RWPE2 (cell line): Measurements from ENCODE around the gene UBXN11.

ENCODE experiments used
- ATAC-seq: fragments of 200-7000 bp; cut with Tn5 transposase; 3 replicates; pipeline ENCODE4 v1.9.1; 2021; ENCODE audit warnings: low read depth
- DNase-seq: peaks from one replicate; pipeline ENCODE4 v3.0.0-alpha.2; 2020; ENCODE audit warnings: low spot score
- H3K27ac ChIP-seq: fragments of 450-650 bp; 2 replicates; pipeline ENCODE4 v1.5.1; 2017; ENCODE audit warnings: mild to moderate bottlenecking; ENCODE audit not compliant: poor library complexity, severe bottlenecking
- H3K27me3 ChIP-seq: fragments of 250-450 bp; sonication (Bioruptor Pico); 2 replicates; pipeline ENCODE4 v1.5.1; 2021; ENCODE audit warnings: mild to moderate bottlenecking, moderate library complexity; ENCODE audit not compliant: insufficient read depth, poor library complexity, severe bottlenecking
- H3K36me3 ChIP-seq: fragments of 250-450 bp; sonication (Bioruptor Pico); 2 replicates; pipeline ENCODE4 v1.5.1; 2020; ENCODE audit warnings: low read depth, mild to moderate bottlenecking, moderate library complexity
- H3K4me1 ChIP-seq: fragments of 250-450 bp; sonication (Bioruptor Pico); 2 replicates; pipeline ENCODE4 v1.5.1; 2021; ENCODE audit warnings: mild to moderate bottlenecking, moderate library complexity; ENCODE audit not compliant: insufficient read depth, poor library complexity, severe bottlenecking
- H3K4me3 ChIP-seq: fragments of 250-450 bp; sonication (Bioruptor Pico); 2 replicates; pipeline ENCODE4 v1.5.1; 2021; ENCODE audit warnings: mild to moderate bottlenecking, moderate library complexity; ENCODE audit not compliant: severe bottlenecking
- H3K9me3 ChIP-seq: fragments of 250-450 bp; sonication (Bioruptor Pico); 2 replicates; pipeline ENCODE4 v1.5.1; 2021; ENCODE audit warnings: mild to moderate bottlenecking, moderate library complexity; ENCODE audit not compliant: severe bottlenecking
- TF ChIP-seq, protein P1 (sequence below): fragments of 450-650 bp; IDR thresholded peaks from one replicate; pipeline ENCODE4 v1.5.1; 2017; ENCODE audit warnings: mild to moderate bottlenecking, moderate library complexity; ENCODE audit not compliant: poor library complexity, severe bottlenecking

Gene UBXN11

DNA sequence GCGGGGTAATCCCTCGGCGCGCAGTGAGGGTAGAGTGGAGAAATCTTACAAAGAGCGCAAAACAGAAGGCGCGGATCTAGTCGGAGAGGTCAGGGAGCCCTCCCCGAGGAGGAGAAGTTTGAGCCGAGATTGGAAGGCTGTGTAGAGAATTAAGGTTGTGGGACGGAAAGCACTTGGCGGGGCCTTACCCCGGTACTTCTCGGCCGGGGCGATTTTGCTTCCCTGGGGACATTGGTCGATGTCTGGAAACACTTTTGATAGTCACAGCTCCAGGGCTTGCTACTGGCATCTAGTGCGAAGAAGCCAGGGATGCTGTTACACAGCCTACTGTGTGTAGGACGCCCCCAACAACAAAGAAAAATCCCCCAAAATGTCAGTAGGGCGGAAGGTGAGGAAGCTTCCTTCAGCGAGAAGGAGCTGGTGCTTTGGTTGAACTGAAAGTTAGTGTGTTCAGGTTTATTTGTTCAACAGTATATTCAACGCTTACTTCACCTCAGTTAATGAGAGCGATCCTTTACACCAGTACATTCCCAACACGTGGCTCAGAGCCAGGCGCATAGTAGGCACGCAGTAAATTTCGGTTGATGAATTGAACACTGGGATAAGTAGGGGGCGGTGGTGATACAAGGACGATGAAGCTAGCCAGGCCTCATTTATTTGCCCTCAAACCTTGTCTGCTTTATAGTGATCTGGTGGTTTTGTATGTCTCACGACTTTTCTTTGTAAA, 71.6 kb downstream of the UBXN11 start:
- Histone ChIP-seq H3K27me3 (no peaks in the 10 kb centered on the region), H3K36me3 (peaks cover 14% of the 10 kb centered on the region), H3K9me3 (no peaks in the 10 kb centered on the region), H3K27ac (peak overlapping the region; percentile 57), H3K4me1 (peaks cover 8% of the 10 kb centered on the region), H3K4me3 (peak overlapping the region; percentile 68)
- TF ChIP-seq, protein P1, sequence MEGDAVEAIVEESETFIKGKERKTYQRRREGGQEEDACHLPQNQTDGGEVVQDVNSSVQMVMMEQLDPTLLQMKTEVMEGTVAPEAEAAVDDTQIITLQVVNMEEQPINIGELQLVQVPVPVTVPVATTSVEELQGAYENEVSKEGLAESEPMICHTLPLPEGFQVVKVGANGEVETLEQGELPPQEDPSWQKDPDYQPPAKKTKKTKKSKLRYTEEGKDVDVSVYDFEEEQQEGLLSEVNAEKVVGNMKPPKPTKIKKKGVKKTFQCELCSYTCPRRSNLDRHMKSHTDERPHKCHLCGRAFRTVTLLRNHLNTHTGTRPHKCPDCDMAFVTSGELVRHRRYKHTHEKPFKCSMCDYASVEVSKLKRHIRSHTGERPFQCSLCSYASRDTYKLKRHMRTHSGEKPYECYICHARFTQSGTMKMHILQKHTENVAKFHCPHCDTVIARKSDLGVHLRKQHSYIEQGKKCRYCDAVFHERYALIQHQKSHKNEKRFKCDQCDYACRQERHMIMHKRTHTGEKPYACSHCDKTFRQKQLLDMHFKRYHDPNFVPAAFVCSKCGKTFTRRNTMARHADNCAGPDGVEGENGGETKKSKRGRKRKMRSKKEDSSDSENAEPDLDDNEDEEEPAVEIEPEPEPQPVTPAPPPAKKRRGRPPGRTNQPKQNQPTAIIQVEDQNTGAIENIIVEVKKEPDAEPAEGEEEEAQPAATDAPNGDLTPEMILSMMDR, result no peak
- no peak for ATAC-seq
- DNase-seq, result no peak

DNA sequence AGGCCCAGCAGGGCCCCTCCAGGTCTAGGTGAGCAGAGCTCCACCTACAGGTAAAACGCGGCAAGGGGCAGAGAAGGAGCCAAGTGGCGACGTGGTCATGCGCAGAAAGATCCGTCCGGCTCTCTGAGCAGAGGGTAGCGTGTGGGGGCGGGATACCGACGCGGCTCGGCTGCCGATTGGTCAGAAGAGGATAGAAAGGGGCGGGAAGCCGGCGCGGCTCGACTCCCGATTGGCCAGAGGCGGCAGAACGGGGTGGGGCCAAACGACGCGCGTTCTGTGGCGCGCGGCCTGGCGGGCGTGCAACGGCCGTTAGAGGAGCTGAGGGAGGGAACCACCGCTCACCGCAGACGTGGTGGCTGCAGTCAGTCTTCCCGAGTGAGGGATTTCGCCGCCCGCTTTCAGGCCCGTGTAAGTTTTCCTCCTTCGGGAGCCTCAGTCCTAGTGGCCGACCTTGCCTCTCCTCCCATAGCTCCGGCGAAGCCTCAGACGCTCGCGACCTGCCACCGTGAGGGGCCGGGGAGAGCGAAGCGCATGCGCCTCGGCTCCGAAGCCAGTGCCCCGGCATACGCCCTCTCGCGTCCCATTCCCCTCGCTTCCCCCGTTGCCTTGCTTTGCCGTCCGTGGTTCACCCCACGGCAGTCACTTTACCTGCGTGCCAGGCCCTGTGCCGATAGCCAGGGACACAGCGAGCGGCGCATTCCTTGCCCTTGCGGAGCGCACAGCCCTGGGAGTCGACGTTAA, 72.4 kb downstream of the UBXN11 start, which contains the start of gene CEP85:
Gene CEP85 (plus strand): TSS at position 298 of the 741 bp plus-strand sequence. CDS start 5,584 bp downstream, outside the sequence.
- peak; percentile 93 for ATAC-seq
- H3K9me3 ChIP-seq, result no peaks in the 10 kb centered on the region
- TF ChIP-seq, protein P1, result peak; percentile 95

More for the DNA sequence above, 72.4 kb downstream of the UBXN11 start, which contains the start of gene CEP85:
- peak within 1 kb of the TSS; percentile 57 for H3K27ac ChIP-seq
- peaks cover 8% of the 10 kb centered on the region for H3K4me1 ChIP-seq
- peaks cover 11% of the 10 kb centered on the region; the same call in 1 of the 2 replicates for H3K36me3 ChIP-seq
- DNase-seq, result peak; percentile 95
- H3K27me3 ChIP-seq, result no peaks in the 10 kb centered on the region
- peak within 1 kb of the TSS; percentile 68 for H3K4me3 ChIP-seq
